Measurements from ENCODE around the gene MYO1B.

Gene MYO1B

DNA sequence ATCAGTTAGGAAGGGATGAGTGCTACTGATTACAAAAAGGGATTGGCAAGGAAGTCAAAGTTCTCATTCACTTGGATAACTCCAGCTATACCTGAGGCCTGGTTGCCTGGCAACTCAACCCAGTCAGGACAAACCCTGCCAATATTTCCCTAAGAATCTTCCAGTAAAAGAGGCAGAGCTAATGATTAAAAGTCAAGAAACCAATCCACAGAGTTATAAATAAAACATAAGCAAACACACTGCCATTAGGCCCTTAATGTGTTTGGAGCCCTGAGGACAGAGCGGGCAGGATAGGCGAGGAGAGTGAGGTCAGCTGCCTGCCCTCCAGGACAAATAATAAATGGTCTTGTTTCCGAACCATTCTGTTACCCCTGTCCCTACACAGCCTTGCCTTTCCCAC, 217.2 kb downstream of the MYO1B start:
- DNase-seq = no peak
- no peak for ATAC-seq

DNA sequence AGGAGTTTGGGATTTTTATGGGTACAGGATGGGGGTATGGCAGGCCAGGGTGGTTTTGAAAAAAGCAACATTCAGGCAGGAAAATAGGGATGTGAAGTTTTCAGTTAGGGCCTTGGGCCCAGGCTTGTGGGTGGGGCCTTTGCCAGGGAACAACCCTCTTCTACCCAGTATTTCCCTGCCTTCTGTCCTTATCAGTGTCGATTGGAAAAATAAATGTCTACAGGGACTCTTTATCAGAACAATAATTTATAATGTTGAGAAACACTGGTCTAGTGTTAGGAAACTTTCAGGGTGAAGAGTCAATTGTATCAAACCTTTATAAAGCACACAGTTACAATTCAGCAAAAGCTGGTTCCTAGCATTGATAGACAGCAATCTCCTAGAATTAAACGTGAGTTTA, 218.6 kb downstream of the MYO1B start:
- DNase-seq (no peak), ATAC-seq (no peak)

DNA sequence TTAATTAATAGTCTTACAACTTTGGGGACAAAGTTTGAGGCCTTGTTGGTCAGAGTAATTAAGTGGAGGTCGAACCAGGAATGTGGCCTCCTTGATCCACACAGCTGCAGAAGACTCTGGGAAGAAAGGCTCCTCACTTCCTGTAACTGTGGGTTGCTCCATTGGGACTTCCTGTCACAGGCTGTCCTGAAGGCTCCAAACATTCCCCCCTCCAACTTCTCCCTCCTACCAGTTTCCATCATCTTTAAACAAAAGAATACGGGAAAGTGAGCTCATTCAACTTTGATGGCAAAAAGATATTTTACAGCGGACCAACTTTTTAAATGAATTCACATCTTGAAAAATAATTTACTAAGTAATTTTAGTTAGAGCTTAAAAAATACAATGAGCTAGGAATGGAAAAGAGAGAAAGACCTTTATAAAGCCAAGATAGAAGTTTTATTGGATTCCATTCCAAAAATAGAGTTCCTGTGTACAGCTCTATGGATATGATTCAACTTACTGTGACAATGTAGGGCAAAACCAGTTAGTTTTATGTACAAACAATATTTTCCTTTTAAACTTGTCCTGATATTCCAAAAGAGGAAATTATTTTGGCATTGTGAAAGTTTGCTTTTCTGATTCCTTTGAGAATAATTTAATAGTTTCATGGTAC, 220.7 kb downstream of the MYO1B start:
- ATAC-seq (no peak), DNase-seq (no peak)

DNA sequence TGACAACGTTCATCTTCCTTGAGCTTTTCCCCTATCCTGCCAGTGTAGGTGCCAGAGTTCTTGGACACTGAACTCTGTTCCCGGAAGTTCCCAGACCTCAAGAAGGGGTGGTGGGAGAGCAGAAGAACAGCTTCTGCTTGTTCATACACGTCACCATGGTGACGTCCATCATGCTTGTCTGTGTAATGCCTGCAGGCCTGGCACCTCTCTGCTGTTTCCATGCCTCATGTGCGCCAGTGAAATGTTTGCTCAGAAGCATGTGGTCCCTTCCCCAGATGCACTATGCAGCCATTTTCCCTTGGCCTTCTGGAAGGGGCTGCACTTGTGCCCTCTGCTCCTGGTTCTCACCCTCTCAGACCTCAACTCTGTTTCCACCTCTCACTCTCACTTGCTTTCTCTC, 221.9 kb downstream of the MYO1B start:
- ATAC-seq (no peak), DNase-seq (no peak)

DNA sequence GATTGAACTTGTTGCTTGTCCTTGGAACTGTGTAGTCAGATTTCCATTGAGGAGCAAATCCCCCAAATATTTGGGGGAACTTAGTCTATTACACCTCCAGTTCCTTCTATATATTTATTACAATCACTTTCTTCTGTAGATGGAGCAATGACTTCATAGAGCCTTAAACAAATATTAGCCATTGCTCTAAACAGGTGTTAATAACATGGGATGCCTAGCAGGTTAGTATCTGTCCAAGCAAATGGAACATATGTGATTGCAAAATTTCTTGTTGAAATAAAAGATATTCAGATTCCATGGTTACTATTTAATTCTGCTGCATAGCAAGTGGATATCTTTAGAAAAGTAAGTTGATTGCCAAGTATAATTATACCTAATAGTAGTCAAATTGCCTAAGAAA, 225.1 kb downstream of the MYO1B start:
- DNase-seq (no peak), ATAC-seq (no peak)

DNA sequence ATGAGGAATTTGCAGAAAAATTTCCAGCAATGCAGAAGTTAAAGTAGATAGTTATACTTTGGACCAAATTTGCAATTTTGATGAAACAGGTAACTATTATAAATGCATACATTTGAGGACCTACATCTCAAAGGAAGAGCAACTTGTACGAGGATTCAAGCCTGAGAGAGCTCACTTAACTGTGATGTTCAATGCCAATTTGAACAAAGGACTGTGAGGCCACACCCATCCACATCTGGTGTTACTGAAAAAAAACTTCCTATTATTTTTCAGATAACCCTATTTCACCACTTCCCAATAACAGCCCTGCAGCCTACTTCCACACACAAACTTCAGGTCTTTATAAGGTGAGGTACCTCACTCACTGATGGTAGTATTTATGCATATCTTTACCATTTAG, 229.3 kb downstream of the MYO1B start:
- no peak for ATAC-seq
- DNase-seq = no peak
